HG03457 (cell line): Measurements from ENCODE around the gene NTM.

Experiments used
- ATAC-seq: cut with Tn5 transposase; IDR thresholded peaks from one replicate; pipeline ENCODE4 v1.9.1; 2021; ENCODE audit warnings: moderate number of reproducible peaks; ENCODE audit not compliant: unreplicated experiment

The NTM gene

GRCh38 chr11:132257871-132258270 is 887.5 kb downstream of the NTM start:
- no peak for ATAC-seq

GRCh38 chr11:132258875-132259274 is 888.5 kb downstream of the NTM start:
- ATAC-seq = no peak

GRCh38 chr11:132260636-132261035 is 890.2 kb downstream of the NTM start:
- no peak for ATAC-seq

- no peak for ATAC-seq
These were observed 892.8 kb downstream of the NTM start for GRCh38 chr11:132263241-132263640.

GRCh38 chr11:132263875-132264274 is 893.5 kb downstream of the NTM start:
- ATAC-seq = no peak

GRCh38 chr11:132264616-132265015 is 894.2 kb downstream of the NTM start:
- ATAC-seq = no peak

GRCh38 chr11:132278801-132279574 is 908.6 kb downstream of the NTM start:
- no peak for ATAC-seq

- no peak for ATAC-seq
These were observed 913.6 kb downstream of the NTM start for GRCh38 chr11:132284048-132284447.

- ATAC-seq = no peak
These were observed 914.2 kb downstream of the NTM start for GRCh38 chr11:132284611-132285010.

- no peak for ATAC-seq
These were observed 915.2 kb downstream of the NTM start for GRCh38 chr11:132285631-132286030.

GRCh38 chr11:132286106-132286505 is 915.7 kb downstream of the NTM start:
- ATAC-seq = no peak

- ATAC-seq = no peak
These were observed 917.6 kb downstream of the NTM start for GRCh38 chr11:132288036-132288435.

- no peak for ATAC-seq
These were observed 919.3 kb downstream of the NTM start for GRCh38 chr11:132289590-132290256.

GRCh38 chr11:132293586-132293985 is 923.2 kb downstream of the NTM start:
- no peak for ATAC-seq

GRCh38 chr11:132296946-132297610 is 926.7 kb downstream of the NTM start:
- ATAC-seq = no peak

- ATAC-seq = no peak
These were observed 927.9 kb downstream of the NTM start for GRCh38 chr11:132298357-132298756.

GRCh38 chr11:132300283-132300682 is 929.9 kb downstream of the NTM start:
- no peak for ATAC-seq

GRCh38 chr11:132301465-132301864 is 931.0 kb downstream of the NTM start:
- no peak for ATAC-seq

GRCh38 chr11:132301900-132302299 is 931.5 kb downstream of the NTM start:
- no peak for ATAC-seq

GRCh38 chr11:132307309-132308020 is 937.0 kb downstream of the NTM start:
- ATAC-seq = no peak
